Measurements from ENCODE around the gene PRPF18.
A peak's percentile ranks its signal among the peaks of the same experiment; 100 is the strongest.

Gene PRPF18

DNA sequence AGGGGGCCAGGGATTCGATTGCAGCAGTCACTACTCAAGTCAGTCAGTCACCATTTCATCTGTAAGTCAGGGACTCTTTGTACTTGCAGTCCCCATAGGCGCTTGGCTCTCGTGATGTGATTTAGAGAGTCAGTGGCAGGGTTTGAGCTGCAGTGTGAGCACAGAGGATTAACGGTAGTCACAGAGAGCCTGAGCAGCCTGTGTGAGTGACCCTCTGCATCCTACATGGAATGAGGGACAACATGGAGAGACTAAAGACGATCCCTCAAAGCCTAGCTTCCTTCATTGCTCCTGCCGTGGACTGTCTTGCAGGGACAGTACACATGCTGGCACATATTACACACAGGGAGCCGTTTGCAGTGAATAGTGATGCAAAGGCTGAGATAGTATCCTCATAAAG lies 56.3 kb downstream of the PRPF18 start:
- no peak for TF ChIP-seq ZNF274 (IDR thresholded peaks at IDR 0.05; ENCODE audit: low read depth, low read length)
- no peak overlapping the region for H3K4me3 ChIP-seq (ENCODE audit: low read length)

DNA sequence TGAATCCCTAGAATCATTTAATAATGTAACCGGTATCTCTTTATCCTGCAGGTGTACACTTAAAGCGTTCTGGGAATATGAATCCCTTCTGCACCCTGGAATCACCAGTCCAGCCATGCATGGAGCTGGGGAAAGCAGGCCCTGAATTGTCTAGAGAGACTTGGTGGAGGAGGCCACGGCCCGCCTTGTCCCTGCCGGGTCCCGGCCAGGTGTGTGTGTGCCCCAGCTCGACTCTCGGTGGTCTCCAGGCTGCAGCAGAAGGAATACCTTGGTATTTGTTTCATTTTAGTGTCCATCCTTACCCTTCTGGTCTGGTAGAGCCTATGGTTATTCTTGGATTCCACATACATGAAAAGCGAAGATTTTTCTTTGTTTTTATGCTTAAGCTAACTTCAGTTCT lies 58.1 kb downstream of the PRPF18 start:
- H3K4me3 ChIP-seq (ENCODE audit: low read length) = no peak overlapping the region

GRCh38 chr10:13648425-13648824 lies 61.7 kb downstream of the PRPF18 start:
- no peak overlapping the region for H3K4me3 ChIP-seq (ENCODE audit: low read length)
- no peak for TF ChIP-seq ZNF274 (IDR thresholded peaks at IDR 0.05; ENCODE audit: low read depth, low read length)

More for the DNA sequence above, 58.1 kb downstream of the PRPF18 start:
- TF ChIP-seq ZNF274 (IDR thresholded peaks at IDR 0.05; ENCODE audit: low read depth, low read length) = no peak

GRCh38 chr10:13649844-13650520 lies 63.2 kb downstream of the PRPF18 start:
- no peak for TF ChIP-seq ZNF274 (IDR thresholded peaks at IDR 0.05; ENCODE audit: low read depth, low read length)
- H3K4me3 ChIP-seq (ENCODE audit: low read length) = no peak overlapping the region

DNA sequence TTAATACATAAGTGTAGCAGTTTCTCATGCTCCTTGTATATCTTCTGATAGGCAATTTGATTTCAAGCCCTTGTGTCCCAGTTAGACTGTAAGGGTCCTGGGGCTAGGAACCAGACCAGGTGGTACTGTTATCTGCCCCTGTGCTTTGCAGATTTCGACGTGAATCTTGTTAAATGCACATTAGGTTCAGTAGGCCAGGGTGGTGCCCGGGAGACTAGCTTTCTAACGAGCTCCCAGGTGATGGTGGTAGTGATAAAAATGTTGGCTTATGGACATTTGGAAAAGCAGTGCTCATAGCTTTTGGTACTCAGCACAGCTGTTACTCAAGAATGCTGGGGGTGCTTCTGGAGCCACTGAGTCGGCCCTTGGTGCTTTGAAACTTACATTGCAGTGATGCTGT lies 64.2 kb downstream of the PRPF18 start:
- H3K4me3 ChIP-seq (ENCODE audit: low read length) = no peak overlapping the region
- no peak for TF ChIP-seq ZNF274 (IDR thresholded peaks at IDR 0.05; ENCODE audit: low read depth, low read length)

DNA sequence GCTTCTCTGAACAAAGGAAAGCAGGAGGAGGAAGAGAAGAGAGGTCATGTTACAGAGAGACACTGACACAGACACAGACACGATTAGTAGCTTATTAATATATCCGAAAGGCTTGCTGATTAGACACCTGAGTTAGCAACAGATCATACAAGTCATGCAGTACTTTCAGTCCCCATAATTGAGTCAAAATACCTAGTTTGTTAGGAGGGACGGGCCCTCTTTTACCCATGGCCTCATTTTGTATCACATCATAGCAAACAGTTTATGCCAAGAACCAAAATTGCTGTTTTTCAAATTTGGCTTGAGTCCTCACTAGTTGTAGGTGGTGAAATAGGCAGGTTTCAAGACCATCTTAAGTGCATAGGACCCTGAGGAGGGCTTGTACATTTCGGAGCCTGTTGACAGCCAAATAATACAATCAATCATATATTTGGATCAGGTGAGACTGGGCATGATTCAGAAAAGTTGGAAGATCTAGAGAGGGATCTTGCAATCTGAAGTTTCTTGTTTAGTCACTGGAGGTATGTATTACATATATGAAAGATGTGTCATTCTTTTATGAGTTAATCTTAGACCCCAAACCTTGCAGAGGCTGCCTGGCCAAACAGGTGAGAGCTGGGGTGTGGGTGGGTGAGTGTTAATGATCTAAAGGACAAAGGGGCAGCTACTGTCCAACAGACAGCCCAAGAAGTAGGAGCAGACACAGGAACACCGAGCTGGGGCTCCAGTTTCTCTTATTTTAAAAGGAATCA lies 65.4 kb downstream of the PRPF18 start:
- no peak overlapping the region for H3K4me3 ChIP-seq (ENCODE audit: low read length)
- TF ChIP-seq ZNF274 (IDR thresholded peaks at IDR 0.05; ENCODE audit: low read depth, low read length) = no peak

DNA sequence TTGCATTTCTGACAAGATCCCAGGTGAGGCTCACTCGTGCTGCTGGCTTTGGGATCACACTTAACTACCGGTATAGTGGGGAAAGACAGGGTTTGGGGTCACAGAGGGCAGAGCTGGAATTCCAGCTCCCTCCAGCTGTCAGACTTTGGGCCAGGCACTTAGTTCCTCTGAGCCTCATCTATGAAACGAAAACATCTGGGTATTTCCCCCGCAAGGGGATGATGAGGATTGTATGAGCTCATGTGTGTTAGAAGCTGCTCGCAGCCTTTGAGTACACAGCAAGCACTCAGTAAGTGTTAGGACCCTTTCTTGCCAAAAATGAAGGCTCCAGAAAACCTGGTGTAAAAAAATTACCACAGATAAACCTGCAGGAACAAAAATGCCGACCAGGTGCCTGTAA lies 66.1 kb downstream of the PRPF18 start:
- no peak for TF ChIP-seq ZNF274 (IDR thresholded peaks at IDR 0.05; ENCODE audit: low read depth, low read length)
- no peak overlapping the region for H3K4me3 ChIP-seq (ENCODE audit: low read length)

- TF ChIP-seq ZNF274 (IDR thresholded peaks at IDR 0.05; ENCODE audit: low read depth, low read length) = no peak
Measured at GRCh38 chr10:13654118-13654830, 67.5 kb downstream of the PRPF18 start.

DNA sequence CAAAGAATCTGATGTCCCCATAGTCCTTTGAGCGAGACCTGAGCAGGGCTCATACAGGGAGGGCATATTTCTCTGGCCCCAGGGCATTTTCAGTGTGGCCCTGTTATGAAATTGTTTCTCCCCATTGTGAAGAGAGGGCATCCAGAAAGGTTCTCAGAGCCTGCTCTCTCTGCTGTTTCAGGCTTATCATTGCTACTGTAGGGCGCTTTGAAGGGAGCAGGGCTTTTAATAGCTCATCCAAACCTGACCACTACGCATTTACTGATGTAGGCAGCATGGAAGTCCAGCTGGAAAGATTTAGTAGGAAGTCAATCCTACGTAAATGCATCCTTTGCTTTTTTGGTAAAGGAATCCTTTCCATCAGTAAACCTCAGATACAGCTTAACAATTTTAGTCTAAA lies 68.1 kb downstream of the PRPF18 start:
- TF ChIP-seq ZNF274 (IDR thresholded peaks at IDR 0.05; ENCODE audit: low read depth, low read length) = no peak
- H3K4me3 ChIP-seq (ENCODE audit: low read length) = no peak overlapping the region

More at GRCh38 chr10:13654118-13654830, 67.5 kb downstream of the PRPF18 start:
- no peak overlapping the region for H3K4me3 ChIP-seq (ENCODE audit: low read length)

GRCh38 chr10:13656337-13657100 lies 69.8 kb downstream of the PRPF18 start:
- no peak overlapping the region for H3K4me3 ChIP-seq (ENCODE audit: low read length)
- no peak for TF ChIP-seq ZNF274 (IDR thresholded peaks at IDR 0.05; ENCODE audit: low read depth, low read length)

DNA sequence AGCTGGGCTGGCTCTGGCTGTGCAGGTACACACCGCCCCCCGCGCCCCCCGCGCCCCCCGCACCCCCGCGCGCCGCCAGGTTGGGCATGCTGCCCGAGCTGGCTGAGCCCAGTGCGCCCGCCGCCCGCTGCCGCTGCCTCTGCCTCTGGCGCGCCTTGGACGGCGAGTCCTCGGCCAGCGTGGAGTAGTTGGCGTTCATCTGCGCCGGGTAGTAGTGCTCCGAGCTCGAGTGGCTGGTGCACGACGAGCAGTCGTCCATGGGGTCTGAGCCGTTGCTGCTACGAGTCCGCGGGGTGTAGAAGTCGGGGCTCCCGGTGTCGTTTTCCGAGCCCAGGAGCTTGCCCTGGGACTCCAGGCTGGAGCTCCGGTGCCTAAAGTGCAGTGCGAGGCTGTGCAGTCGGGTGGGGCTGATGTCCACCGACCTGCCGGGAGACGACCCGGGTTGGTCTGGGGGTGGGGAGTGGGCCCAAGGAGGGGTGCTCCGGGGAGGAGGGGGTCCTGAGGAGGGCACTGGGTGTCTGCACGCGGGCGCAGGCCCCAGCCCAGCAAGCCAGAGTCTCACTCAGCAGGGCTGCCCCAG lies 70.4 kb downstream of the PRPF18 start:
- no peak overlapping the region for H3K4me3 ChIP-seq (ENCODE audit: low read length)
- no peak for TF ChIP-seq ZNF274 (IDR thresholded peaks at IDR 0.05; ENCODE audit: low read depth, low read length)

GRCh38 chr10:13658264-13658663 lies 71.5 kb downstream of the PRPF18 start:
- TF ChIP-seq ZNF274 (IDR thresholded peaks at IDR 0.05; ENCODE audit: low read depth, low read length) = no peak

DNA sequence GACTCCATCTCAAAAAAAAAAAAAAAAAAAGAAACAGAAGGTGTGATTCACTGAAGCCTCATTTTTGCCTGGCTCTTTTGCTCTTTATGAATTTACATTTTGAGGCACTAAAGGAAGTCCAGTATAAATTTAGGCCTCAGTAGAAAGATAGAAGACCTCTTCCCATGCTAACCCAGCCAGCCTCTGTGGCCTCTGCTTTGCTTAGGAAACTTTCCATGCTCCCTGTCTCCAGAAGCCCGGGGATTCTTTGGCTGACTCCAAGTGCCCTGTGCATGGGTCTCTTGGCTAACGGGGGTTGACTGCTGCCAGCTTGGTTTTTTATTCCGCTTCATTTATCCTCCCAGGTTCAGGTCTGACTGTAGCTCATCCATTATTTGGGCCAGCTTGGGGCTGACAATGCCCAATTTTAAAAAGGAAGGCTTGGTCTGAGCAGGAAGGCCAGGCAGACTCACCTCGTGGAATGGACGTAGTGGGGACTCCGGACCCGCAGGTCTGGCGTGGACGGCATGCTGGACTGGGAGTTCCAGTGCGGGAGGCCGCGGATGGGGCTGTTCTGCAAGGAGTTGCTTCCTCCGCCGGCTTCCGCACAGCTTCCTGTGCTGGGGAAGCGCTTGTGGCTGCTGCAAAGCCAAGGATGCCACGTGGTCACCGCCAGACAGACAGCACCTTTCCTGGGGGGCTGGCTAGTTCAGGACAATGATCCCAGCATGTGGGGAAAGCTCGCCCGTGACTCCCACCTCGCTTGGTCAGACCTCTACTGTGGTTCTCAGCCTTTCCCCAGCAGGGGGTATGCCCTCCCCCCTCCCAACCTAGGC lies 72.3 kb downstream of the PRPF18 start:
- no peak for TF ChIP-seq ZNF274 (IDR thresholded peaks at IDR 0.05; ENCODE audit: low read depth, low read length)
- peak overlapping the region; percentile 4; the same call in 1 of the 2 replicates for H3K4me3 ChIP-seq (ENCODE audit: low read length)

More at GRCh38 chr10:13658264-13658663, 71.5 kb downstream of the PRPF18 start:
- H3K4me3 ChIP-seq (ENCODE audit: low read length) = no peak overlapping the region

Measured in GM08714 (cell line).